BLaER1 treated with 17β-estradiol and CSF1 and Interleukin-3, amounts not matched to agents 10 nM and 100 nM (cell line): ENCODE data around the gene TUBGCP3.
"Not testable (repeated sequence)": the region's sequence is repeated elsewhere in the genome, so short reads cannot be mapped to it uniquely, and the experiment has no call there.

Source experiments
- H3K27ac ChIP-seq, 11 experiments: shearing (Covaris generic); formaldehyde crosslinking; 2 replicates each; pipeline ENCODE4 v1.8.1; 2022
- H3K27me3 ChIP-seq, 11 experiments: shearing (Covaris generic); formaldehyde crosslinking; 2 replicates each; pipeline ENCODE4 v1.8.1; 2022
- H3K36me3 ChIP-seq, 11 experiments: shearing (Covaris generic); formaldehyde crosslinking; 2 replicates each; pipeline ENCODE4 v1.8.1; 2022
- H3K4me1 ChIP-seq, 10 experiments: shearing (Covaris generic); formaldehyde crosslinking; 2 replicates each; pipeline ENCODE4 v1.8.1; 2022
- H3K4me2 ChIP-seq, 11 experiments: shearing (Covaris generic); formaldehyde crosslinking; 2 replicates each; pipeline ENCODE4 v1.8.1; 2022
- H3K4me3 ChIP-seq, 10 experiments: shearing (Covaris generic); formaldehyde crosslinking; 2 replicates each; pipeline ENCODE4 v1.8.1; 2022
- H3K9ac ChIP-seq, 11 experiments: shearing (Covaris generic); formaldehyde crosslinking; 2 replicates each; pipeline ENCODE4 v1.8.1; 2022
- H3K9me3 ChIP-seq, 11 experiments: shearing (Covaris generic); formaldehyde crosslinking; replicated peaks in 1 of 11; 2 replicates each; pipeline ENCODE4 v1.8.1; 2022
- H4K20me1 ChIP-seq, 11 experiments: shearing (Covaris generic); formaldehyde crosslinking; 2 replicates each; pipeline ENCODE4 v1.8.1; 2022
- Cebpa-rat ChIP-seq, 11 experiments: shearing (Covaris generic); IDR thresholded peaks; 2 replicates each; pipeline ENCODE4 v1.8.1; 2022

Gene TUBGCP3

GRCh38 chr13:112495465-112495864 lies 92.5 kb downstream of the TUBGCP3 start:
- Histone ChIP-seq H3K4me2 (no peak overlapping the region), H3K27me3 (no peaks in the 10 kb centered on the region), H3K9me3 (no peaks in the 10 kb centered on the region), H3K9ac (no peak overlapping the region), H3K4me1 (peaks cover 0 to 7% (median 0%) of the 10 kb centered on the region in 10 experiments; a peak in 5 of 20 replicates), H3K36me3 (peaks cover 61 to 89% (median 77%) of the 10 kb centered on the region in 11 experiments), H3K4me3 (no peak overlapping the region), H4K20me1 (peaks cover 0 to 6% (median 0%) of the 10 kb centered on the region in 11 experiments; a peak in 1 of 22 replicates), H3K27ac (no peak overlapping the region)
- no peak for TF ChIP-seq Cebpa-rat (IDR thresholded peaks at IDR 0.05)

- no peak overlapping the region for H3K9ac ChIP-seq
These were observed 98.8 kb downstream of the TUBGCP3 start for GRCh38 chr13:112489199-112489598.

DNA sequence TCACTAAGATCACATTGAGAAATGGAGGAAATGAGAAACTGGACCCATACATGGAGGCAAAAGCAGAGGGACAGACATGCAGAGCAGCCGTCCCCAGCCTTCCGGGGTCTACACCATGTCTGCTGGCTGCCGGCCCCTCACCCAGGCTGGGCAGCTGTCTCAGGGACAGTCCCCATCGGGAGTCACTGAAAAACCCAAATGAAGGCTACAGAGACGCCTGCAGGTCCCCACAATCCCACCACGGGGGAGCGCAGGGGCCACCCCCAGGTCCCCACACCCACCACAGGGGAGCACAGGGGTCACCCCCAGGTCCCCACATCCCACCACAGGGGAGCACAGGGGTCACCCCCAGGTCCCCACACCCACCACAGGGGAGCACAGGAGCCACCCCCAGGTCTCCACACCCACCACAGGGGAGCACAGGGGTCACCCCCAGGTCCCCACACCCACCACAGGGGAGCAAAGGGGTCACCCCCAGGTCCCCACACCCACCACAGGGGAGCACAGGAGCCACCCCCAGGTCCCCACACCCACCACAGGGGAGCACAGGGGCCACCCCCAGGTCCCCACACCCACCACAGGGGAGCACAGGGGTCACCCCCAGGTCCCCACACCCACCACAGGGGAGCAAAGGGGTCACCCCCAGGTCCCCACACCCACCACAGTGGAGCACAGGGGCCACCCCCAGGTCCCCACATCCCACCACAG lies 99.5 kb downstream of the TUBGCP3 start:
- not testable (repeated sequence) for H3K9me3 ChIP-seq, H3K4me2 ChIP-seq, H3K4me3 ChIP-seq, H3K27ac ChIP-seq, H3K9ac ChIP-seq, H3K27me3 ChIP-seq, H3K4me1 ChIP-seq
- Histone ChIP-seq H4K20me1 (peaks cover 0 to 12% (median 0%) of the 10 kb centered on the region in 11 experiments; a peak in 3 of 22 replicates), H3K36me3 (peaks cover 38 to 77% (median 50%) of the 10 kb centered on the region in 11 experiments)

More at GRCh38 chr13:112489199-112489598, 98.8 kb downstream of the TUBGCP3 start:
- no peaks in the 10 kb centered on the region for H3K9me3 ChIP-seq
- H3K36me3 ChIP-seq = peaks cover 35 to 77% (median 48%) of the 10 kb centered on the region in 11 experiments
- no peak for TF ChIP-seq Cebpa-rat (IDR thresholded peaks at IDR 0.05)
- H3K27me3 ChIP-seq = no peaks in the 10 kb centered on the region
- H3K4me2 ChIP-seq = no peak overlapping the region
- H3K4me1 ChIP-seq = peaks cover 0 to 7% (median 0%) of the 10 kb centered on the region in 10 experiments; a peak in 5 of 20 replicates
- no peak overlapping the region for H3K27ac ChIP-seq
- no peak overlapping the region for H3K4me3 ChIP-seq
- H4K20me1 ChIP-seq = peaks cover 0 to 12% (median 0%) of the 10 kb centered on the region in 11 experiments; a peak in 3 of 22 replicates

- no peaks in the 10 kb centered on the region for H3K9me3 ChIP-seq
- no peak overlapping the region for H3K4me3 ChIP-seq
- no peak overlapping the region for H3K9ac ChIP-seq
- peaks cover 0 to 7% (median 0%) of the 10 kb centered on the region in 10 experiments; a peak in 4 of 20 replicates for H3K4me1 ChIP-seq
- H3K36me3 ChIP-seq = peaks cover 38 to 77% (median 53%) of the 10 kb centered on the region in 11 experiments
- no peak overlapping the region for H3K4me2 ChIP-seq
- H3K27ac ChIP-seq = no peak overlapping the region
- H4K20me1 ChIP-seq = peaks cover 0 to 12% (median 0%) of the 10 kb centered on the region in 11 experiments; a peak in 3 of 22 replicates
- no peaks in the 10 kb centered on the region for H3K27me3 ChIP-seq
- no peak for TF ChIP-seq Cebpa-rat (IDR thresholded peaks at IDR 0.05)
These were observed 100.8 kb downstream of the TUBGCP3 start for GRCh38 chr13:112487127-112487517.

GRCh38 chr13:112486386-112487126 lies 101.4 kb downstream of the TUBGCP3 start:
- H3K4me3 ChIP-seq = no peak overlapping the region
- no peak overlapping the region for H3K9ac ChIP-seq
- peaks cover 0 to 5% (median 0%) of the 10 kb centered on the region in 10 experiments; a peak in 4 of 20 replicates for H3K4me1 ChIP-seq
- H4K20me1 ChIP-seq = peaks cover 0 to 12% (median 0%) of the 10 kb centered on the region in 11 experiments; a peak in 3 of 22 replicates
- TF ChIP-seq Cebpa-rat (IDR thresholded peaks at IDR 0.05) = no peak
- no peak overlapping the region for H3K27ac ChIP-seq
- H3K27me3 ChIP-seq = no peaks in the 10 kb centered on the region
- no peak overlapping the region for H3K4me2 ChIP-seq
- peaks cover 37 to 75% (median 53%) of the 10 kb centered on the region in 11 experiments for H3K36me3 ChIP-seq
- H3K9me3 ChIP-seq = no peaks in the 10 kb centered on the region

DNA sequence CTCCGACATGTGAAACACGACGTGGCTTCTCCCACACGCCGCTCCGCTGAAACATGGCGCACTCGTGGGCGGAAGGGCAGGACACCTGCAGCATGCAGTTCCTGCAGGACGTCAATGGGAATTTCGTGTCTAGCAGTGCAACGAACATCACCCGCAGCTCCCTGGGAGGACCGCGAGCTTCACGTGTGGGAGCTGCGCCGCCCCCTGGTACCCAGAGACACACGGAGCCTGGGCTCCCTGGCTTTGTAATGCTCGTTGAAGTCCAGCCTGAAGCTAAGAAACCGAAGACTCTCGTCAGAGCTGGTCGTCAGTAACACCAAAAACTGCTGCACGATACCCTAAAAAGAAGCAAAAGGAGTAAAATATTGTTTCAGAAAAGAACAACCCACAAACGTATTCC lies 102.1 kb downstream of the TUBGCP3 start:
- not testable (repeated sequence) for H3K4me3 ChIP-seq, H3K9ac ChIP-seq, H3K27ac ChIP-seq, H3K9me3 ChIP-seq, H3K4me2 ChIP-seq, H3K27me3 ChIP-seq, H3K4me1 ChIP-seq
- Histone ChIP-seq H4K20me1 (peaks cover 0 to 12% (median 0%) of the 10 kb centered on the region in 11 experiments; a peak in 3 of 22 replicates), H3K36me3 (peaks cover 34 to 68% (median 53%) of the 10 kb centered on the region in 11 experiments)

GRCh38 chr13:112483299-112483698 lies 104.7 kb downstream of the TUBGCP3 start:
- no peaks in the 10 kb centered on the region for H3K27me3 ChIP-seq
- no peak overlapping the region for H3K27ac ChIP-seq
- H4K20me1 ChIP-seq = peaks cover 0 to 5% (median 0%) of the 10 kb centered on the region in 11 experiments; a peak in 3 of 22 replicates
- H3K4me2 ChIP-seq = no peak overlapping the region
- no peaks in the 10 kb centered on the region for H3K4me1 ChIP-seq
- peaks cover 25 to 52% (median 41%) of the 10 kb centered on the region in 11 experiments for H3K36me3 ChIP-seq
- peaks cover 0 to 14% (median 5%) of the 10 kb centered on the region in 11 experiments; a peak in 10 of 22 replicates for H3K9me3 ChIP-seq
- H3K9ac ChIP-seq = no peak overlapping the region
- no peak overlapping the region for H3K4me3 ChIP-seq
- TF ChIP-seq Cebpa-rat (IDR thresholded peaks at IDR 0.05) = no peak

DNA sequence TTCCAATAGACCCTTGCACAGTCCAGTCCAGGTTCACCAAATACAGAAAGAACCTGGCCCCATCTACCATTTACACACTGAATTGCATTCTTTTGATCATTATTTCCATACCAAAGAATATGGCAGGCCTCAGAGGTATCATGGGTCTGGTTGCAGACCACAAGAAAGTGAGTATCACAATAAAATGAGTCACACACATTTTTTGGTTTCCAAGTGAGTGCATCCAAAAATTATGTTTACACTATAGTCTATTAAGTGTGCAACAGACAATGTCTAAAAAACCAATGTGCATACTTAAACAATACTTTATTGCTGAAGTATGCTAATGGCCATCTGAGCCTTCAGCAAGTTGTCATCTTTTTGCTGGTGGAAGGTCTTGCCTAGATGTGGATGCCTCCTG lies 106.5 kb downstream of the TUBGCP3 start:
- peaks cover 17 to 34% (median 28%) of the 10 kb centered on the region in 11 experiments for H3K36me3 ChIP-seq
- H3K4me1 ChIP-seq = no peaks in the 10 kb centered on the region
- H3K4me3 ChIP-seq = no peak overlapping the region
- peaks cover 0 to 1% (median 0%) of the 10 kb centered on the region in 11 experiments; a peak in 2 of 22 replicates for H4K20me1 ChIP-seq
- no peak overlapping the region for H3K27ac ChIP-seq
- no peak for TF ChIP-seq Cebpa-rat (IDR thresholded peaks at IDR 0.05)
- H3K9ac ChIP-seq = no peak overlapping the region
- H3K27me3 ChIP-seq = no peaks in the 10 kb centered on the region
- H3K4me2 ChIP-seq = no peak overlapping the region
- peaks cover 0 to 14% (median 5%) of the 10 kb centered on the region in 11 experiments; a peak in 10 of 22 replicates for H3K9me3 ChIP-seq

DNA sequence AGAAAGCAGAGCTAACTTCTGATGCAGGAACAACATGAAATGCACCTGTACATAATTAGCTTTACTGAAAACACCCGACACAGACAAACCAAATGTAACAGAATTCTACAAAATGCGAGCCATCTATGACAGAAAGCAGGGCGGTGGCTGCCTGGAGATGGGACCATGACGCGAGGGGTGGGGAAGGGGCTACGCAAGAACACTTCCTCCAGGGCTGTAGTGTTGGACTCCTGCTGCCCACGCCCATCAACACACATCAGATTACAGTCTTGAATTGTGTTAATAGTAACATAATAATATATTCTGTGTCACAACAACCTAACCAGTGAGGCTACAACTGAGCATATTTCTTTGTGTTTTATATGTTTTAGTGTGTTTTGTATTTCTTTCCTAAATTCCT lies 108.6 kb downstream of the TUBGCP3 start:
- no peaks in the 10 kb centered on the region for H3K4me1 ChIP-seq
- no peaks in the 10 kb centered on the region for H4K20me1 ChIP-seq
- H3K4me3 ChIP-seq = no peak overlapping the region
- peaks cover 7 to 20% (median 13%) of the 10 kb centered on the region in 11 experiments; a peak in 16 of 22 replicates for H3K36me3 ChIP-seq
- peaks cover 0 to 14% (median 5%) of the 10 kb centered on the region in 11 experiments; a peak in 10 of 22 replicates for H3K9me3 ChIP-seq
- no peak overlapping the region for H3K4me2 ChIP-seq
- TF ChIP-seq Cebpa-rat (IDR thresholded peaks at IDR 0.05) = no peak
- no peak overlapping the region for H3K27ac ChIP-seq
- no peak overlapping the region for H3K9ac ChIP-seq
- H3K27me3 ChIP-seq = no peaks in the 10 kb centered on the region
